Rectal smooth muscle tissue (tissue), 1 donor: ENCODE results near the gene ODAM.
"Not testable (repeated sequence)": the region's sequence is repeated elsewhere in the genome, so short reads cannot be mapped to it uniquely, and the experiment has no call there.

Experiments used
- H3K27ac ChIP-seq: one replicate; pipeline ENCODE4 v1.7.0; 2013; ENCODE audit warnings: low read depth, low read length, inconsistent platforms
- H3K27me3 ChIP-seq: one replicate; pipeline ENCODE4 v1.7.0; 2013; ENCODE audit warnings: low read length; ENCODE audit not compliant: control insufficient read depth, insufficient read depth
- H3K36me3 ChIP-seq: one replicate; pipeline ENCODE4 v1.7.0; 2013; ENCODE audit warnings: low read length; ENCODE audit not compliant: control insufficient read depth, insufficient read depth
- H3K4me1 ChIP-seq: one replicate; pipeline ENCODE4 v1.7.0; 2013; ENCODE audit warnings: low read length; ENCODE audit not compliant: control insufficient read depth, insufficient read depth
- H3K4me3 ChIP-seq: one replicate; pipeline ENCODE4 v1.7.0; 2013; ENCODE audit warnings: low read length
- H3K9ac ChIP-seq: one replicate; pipeline ENCODE4 v1.7.0; 2013; ENCODE audit warnings: low read length

The ODAM gene

GRCh38 chr4:70190579-70190978 lies 4.9 kb upstream of the ODAM start:
- Histone ChIP-seq H3K4me1 (no peaks in the 10 kb centered on the region), H3K36me3 (no peaks in the 10 kb centered on the region), H3K27ac (no peak overlapping the region), H3K9ac (no peak overlapping the region), H3K27me3 (no peaks in the 10 kb centered on the region), H3K4me3 (no peak overlapping the region)

GRCh38 chr4:70191647-70192046 lies 3.9 kb upstream of the ODAM start:
- Histone ChIP-seq H3K9ac (no peak overlapping the region), H3K27ac (no peak overlapping the region), H3K4me1 (no peaks in the 10 kb centered on the region), H3K27me3 (no peaks in the 10 kb centered on the region), H3K36me3 (no peaks in the 10 kb centered on the region), H3K4me3 (no peak overlapping the region)

- Histone ChIP-seq H3K9ac (no peak overlapping the region), H3K4me3 (no peak overlapping the region), H3K4me1 (no peaks in the 10 kb centered on the region), H3K27ac (no peak overlapping the region), H3K27me3 (no peaks in the 10 kb centered on the region), H3K36me3 (no peaks in the 10 kb centered on the region)
These were observed 2.6 kb upstream of the ODAM start for GRCh38 chr4:70192895-70193294.

GRCh38 chr4:70196857-70197256 lies 1.3 kb downstream of the ODAM start:
- H3K4me1 ChIP-seq = no peaks in the 10 kb centered on the region
- H3K4me3 ChIP-seq = no peak overlapping the region
- H3K27me3 ChIP-seq = no peaks in the 10 kb centered on the region
- no peaks in the 10 kb centered on the region for H3K36me3 ChIP-seq
- H3K27ac ChIP-seq = no peak overlapping the region
- no peak overlapping the region for H3K9ac ChIP-seq

GRCh38 chr4:70197842-70198241 lies 2.3 kb downstream of the ODAM start:
- no peak overlapping the region for H3K27ac ChIP-seq
- no peak overlapping the region for H3K4me3 ChIP-seq
- H3K9ac ChIP-seq = no peak overlapping the region
- no peaks in the 10 kb centered on the region for H3K27me3 ChIP-seq
- no peaks in the 10 kb centered on the region for H3K4me1 ChIP-seq
- H3K36me3 ChIP-seq = no peaks in the 10 kb centered on the region

- H3K36me3 ChIP-seq = no peaks in the 10 kb centered on the region
- H3K4me1 ChIP-seq = no peaks in the 10 kb centered on the region
- no peak overlapping the region for H3K9ac ChIP-seq
- H3K27me3 ChIP-seq = no peaks in the 10 kb centered on the region
- H3K27ac ChIP-seq = no peak overlapping the region
- no peak overlapping the region for H3K4me3 ChIP-seq
These were observed 8.1 kb downstream of the ODAM start for GRCh38 chr4:70203601-70204000.

- not testable (repeated sequence) for H3K27ac ChIP-seq, H3K27me3 ChIP-seq, H3K36me3 ChIP-seq, H3K4me3 ChIP-seq, H3K9ac ChIP-seq, H3K4me1 ChIP-seq
These were observed 17.2 kb downstream of the ODAM start for GRCh38 chr4:70212752-70213151.

GRCh38 chr4:70216109-70216508 lies 20.6 kb downstream of the ODAM start:
- not testable (repeated sequence) for H3K27me3 ChIP-seq, H3K9ac ChIP-seq, H3K27ac ChIP-seq, H3K4me1 ChIP-seq, H3K4me3 ChIP-seq, H3K36me3 ChIP-seq

GRCh38 chr4:70216550-70216949 lies 21.0 kb downstream of the ODAM start:
- not testable (repeated sequence) for H3K4me3 ChIP-seq, H3K36me3 ChIP-seq, H3K27me3 ChIP-seq, H3K27ac ChIP-seq, H3K4me1 ChIP-seq, H3K9ac ChIP-seq

- not testable (repeated sequence) for H3K4me3 ChIP-seq, H3K27ac ChIP-seq, H3K9ac ChIP-seq, H3K27me3 ChIP-seq, H3K4me1 ChIP-seq, H3K36me3 ChIP-seq
These were observed 25.9 kb downstream of the ODAM start for GRCh38 chr4:70221389-70221788.

GRCh38 chr4:70221818-70222217 lies 26.3 kb downstream of the ODAM start:
- H3K9ac ChIP-seq, H3K27me3 ChIP-seq, H3K4me3 ChIP-seq, H3K36me3 ChIP-seq, H3K27ac ChIP-seq, H3K4me1 ChIP-seq: not testable (repeated sequence)

GRCh38 chr4:70225824-70226223 lies 30.3 kb downstream of the ODAM start, which contains the start of gene FDCSP:
Gene FDCSP, plus strand, starts transcription at chr4:70226124. Its CDS starts 5,071 bp downstream, at chr4:70231195.
- Histone ChIP-seq H3K4me1 (no peaks in the 10 kb centered on the region), H3K27ac (no peak within 1 kb of the TSS), H3K36me3 (no peaks in the 10 kb centered on the region), H3K9ac (no peak within 1 kb of the TSS), H3K4me3 (no peak within 1 kb of the TSS), H3K27me3 (no peaks in the 10 kb centered on the region)

- H3K27me3 ChIP-seq = no peaks in the 10 kb centered on the region
- H3K27ac ChIP-seq = no peak overlapping the region
- no peaks in the 10 kb centered on the region for H3K36me3 ChIP-seq
- H3K4me3 ChIP-seq = no peak overlapping the region
- H3K4me1 ChIP-seq = no peaks in the 10 kb centered on the region
- H3K9ac ChIP-seq = no peak overlapping the region
These were observed 40.6 kb downstream of the ODAM start for GRCh38 chr4:70236125-70236524.
